ENCODE data around the gene PMPCA. TPM values are rescaled to one million over a fixed set of nuclear protein-coding genes. Genes with fewer than 3 reads are reported as not detected.

PMPCA gene
- total and polyA plus RNA-seq, 2 of the 13 experiments (the other 11 are each of a cell fraction or from before 2014, with no cell fraction given) = 70.2 to 88.4 TPM

- TF ChIP-seq, protein P1, sequence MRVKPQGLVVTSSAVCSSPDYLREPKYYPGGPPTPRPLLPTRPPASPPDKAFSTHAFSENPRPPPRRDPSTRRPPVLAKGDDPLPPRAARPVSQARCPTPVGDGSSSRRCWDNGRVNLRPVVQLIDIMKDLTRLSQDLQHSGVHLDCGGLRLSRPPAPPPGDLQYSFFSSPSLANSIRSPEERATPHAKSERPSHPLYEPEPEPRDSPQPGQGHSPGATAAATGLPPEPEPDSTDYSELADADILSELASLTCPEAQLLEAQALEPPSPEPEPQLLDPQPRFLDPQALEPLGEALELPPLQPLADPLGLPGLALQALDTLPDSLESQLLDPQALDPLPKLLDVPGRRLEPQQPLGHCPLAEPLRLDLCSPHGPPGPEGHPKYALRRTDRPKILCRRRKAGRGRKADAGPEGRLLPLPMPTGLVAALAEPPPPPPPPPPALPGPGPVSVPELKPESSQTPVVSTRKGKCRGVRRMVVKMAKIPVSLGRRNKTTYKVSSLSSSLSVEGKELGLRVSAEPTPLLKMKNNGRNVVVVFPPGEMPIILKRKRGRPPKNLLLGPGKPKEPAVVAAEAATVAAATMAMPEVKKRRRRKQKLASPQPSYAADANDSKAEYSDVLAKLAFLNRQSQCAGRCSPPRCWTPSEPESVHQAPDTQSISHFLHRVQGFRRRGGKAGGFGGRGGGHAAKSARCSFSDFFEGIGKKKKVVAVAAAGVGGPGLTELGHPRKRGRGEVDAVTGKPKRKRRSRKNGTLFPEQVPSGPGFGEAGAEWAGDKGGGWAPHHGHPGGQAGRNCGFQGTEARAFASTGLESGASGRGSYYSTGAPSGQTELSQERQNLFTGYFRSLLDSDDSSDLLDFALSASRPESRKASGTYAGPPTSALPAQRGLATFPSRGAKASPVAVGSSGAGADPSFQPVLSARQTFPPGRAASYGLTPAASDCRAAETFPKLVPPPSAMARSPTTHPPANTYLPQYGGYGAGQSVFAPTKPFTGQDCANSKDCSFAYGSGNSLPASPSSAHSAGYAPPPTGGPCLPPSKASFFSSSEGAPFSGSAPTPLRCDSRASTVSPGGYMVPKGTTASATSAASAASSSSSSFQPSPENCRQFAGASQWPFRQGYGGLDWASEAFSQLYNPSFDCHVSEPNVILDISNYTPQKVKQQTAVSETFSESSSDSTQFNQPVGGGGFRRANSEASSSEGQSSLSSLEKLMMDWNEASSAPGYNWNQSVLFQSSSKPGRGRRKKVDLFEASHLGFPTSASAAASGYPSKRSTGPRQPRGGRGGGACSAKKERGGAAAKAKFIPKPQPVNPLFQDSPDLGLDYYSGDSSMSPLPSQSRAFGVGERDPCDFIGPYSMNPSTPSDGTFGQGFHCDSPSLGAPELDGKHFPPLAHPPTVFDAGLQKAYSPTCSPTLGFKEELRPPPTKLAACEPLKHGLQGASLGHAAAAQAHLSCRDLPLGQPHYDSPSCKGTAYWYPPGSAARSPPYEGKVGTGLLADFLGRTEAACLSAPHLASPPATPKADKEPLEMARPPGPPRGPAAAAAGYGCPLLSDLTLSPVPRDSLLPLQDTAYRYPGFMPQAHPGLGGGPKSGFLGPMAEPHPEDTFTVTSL (CRISPR knock-in tag; IDR thresholded peaks at IDR 0.05; ENCODE audit: borderline replicate concordance) = no peak
- TF ChIP-seq FOSL2 (CRISPR knock-in tag; IDR thresholded peaks at IDR 0.05) (no peak), PCBP1 (IDR thresholded peaks at IDR 0.05; ENCODE audit: borderline replicate concordance, low read depth, low read length) (no peak), NCOA1 (CRISPR knock-in tag; IDR thresholded peaks at IDR 0.05) (no peak), IRX3 (CRISPR knock-in tag; IDR thresholded peaks at IDR 0.05; ENCODE audit: borderline replicate concordance, low read depth) (no peak), TBL1XR1 (IDR thresholded peaks at IDR 0.05; ENCODE audit: borderline replicate concordance, low read length, partially characterized antibody) (no peak), LRRFIP1 (CRISPR knock-in tag; conservative IDR thresholded peaks at IDR 0.05) (no peak), NAIF1 (CRISPR knock-in tag; IDR thresholded peaks at IDR 0.05; ENCODE audit: borderline replicate concordance) (no peak), POLR2AphosphoS2 (IDR thresholded peaks at IDR 0.05; ENCODE audit: low read depth, low read length) (no peak), TEAD3 (CRISPR knock-in tag; optimal IDR thresholded peaks at IDR 0.05; ENCODE audit: borderline replicate concordance) (no peak), ZMYM3 (CRISPR knock-in tag; IDR thresholded peaks at IDR 0.05) (no peak)
- TF ChIP-seq, protein P2, sequence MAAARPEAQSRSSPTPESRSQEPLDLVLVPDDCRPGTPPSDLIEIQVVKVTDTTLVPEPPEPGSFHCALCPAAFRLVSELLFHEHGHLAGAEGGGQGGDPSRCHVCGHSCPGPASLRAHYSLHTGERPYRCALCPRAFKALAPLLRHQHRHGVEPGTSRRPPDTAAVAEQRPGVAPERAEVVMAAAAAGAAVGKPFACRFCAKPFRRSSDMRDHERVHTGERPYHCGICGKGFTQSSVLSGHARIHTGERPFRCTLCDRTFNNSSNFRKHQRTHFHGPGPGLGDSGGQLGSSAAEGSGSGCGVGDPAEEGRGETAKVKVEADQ (CRISPR knock-in tag; IDR thresholded peaks at IDR 0.05; ENCODE audit: borderline replicate concordance) = no peak
- TF ChIP-seq, protein P3, sequence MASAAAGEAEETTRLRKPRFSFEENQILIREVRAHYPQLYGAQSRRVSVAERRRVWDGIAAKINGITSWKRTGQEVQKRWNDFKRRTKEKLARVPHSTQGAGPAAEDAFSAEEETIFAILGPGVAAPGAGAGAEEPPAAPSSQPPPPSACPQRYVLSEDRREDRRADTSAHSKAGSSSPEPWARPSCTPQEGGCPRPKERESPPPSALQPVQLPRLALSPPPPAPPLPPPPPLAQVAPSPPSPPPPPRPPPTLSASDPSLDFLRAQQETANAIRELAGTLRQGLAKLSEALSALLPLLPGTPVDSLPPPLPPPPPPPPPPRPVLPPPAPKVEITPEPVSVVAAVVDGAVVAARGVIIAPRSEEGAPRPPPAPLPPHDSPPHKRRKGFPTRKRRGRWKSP (CRISPR knock-in tag; IDR thresholded peaks at IDR 0.05) = no peak
- TF ChIP-seq, protein P4, sequence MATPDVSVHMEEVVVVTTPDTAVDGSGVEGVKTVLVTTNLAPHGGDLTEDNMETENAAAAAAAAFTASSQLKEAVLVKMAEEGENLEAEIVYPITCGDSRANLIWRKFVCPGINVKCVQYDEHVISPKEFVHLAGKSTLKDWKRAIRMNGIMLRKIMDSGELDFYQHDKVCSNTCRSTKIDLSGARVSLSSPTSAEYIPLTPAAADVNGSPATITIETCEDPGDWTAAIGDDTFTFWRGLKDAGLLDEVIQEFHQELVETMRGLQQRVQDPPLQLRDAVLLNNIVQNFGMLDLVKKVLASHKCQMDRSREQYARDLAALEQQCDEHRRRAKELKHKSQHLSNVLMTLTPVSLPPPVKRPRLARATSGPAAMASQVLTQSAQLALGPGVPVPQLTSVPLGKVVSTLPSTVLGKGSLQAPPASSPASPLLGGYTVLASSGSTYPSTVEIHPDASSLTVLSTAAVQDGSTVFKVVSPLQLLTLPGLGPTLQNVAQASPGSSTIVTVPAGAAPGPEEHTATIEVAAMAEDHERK (CRISPR knock-in tag; IDR thresholded peaks at IDR 0.05; ENCODE audit: low read depth) = no peak
- TF ChIP-seq, protein P5, sequence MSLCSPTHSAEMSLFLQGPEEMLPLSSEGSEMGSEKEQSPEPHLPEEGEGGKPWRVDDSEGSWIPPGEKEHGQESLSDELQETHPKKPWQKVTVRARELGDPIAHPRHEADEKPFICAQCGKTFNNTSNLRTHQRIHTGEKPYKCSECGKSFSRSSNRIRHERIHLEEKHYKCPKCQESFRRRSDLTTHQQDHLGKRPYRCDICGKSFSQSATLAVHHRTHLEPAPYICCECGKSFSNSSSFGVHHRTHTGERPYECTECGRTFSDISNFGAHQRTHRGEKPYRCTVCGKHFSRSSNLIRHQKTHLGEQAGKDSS (CRISPR knock-in tag; IDR thresholded peaks at IDR 0.05; ENCODE audit: borderline replicate concordance, low read depth) = no peak
Observed at GRCh38 chr9:136373300-136374182, 36.9 kb upstream of the PMPCA start, which contains the start of gene CARD9 (continued).

Data from HepG2 (cell line).